ENCODE measurements around the gene SCAF1. TPM values are rescaled to one million over a fixed set of nuclear protein-coding genes. Genes with fewer than 3 reads are reported as not detected.

SCAF1 gene
- total RNA-seq, 1 experiment from 2014 or later: 83.4 TPM

- no peak overlapping the region for H3K27ac Mint-ChIP-seq (ENCODE audit: unreplicated experiment)
- peaks cover 25% of the 10 kb centered on the region for H3K36me3 ChIP-seq (ENCODE audit: control insufficient read depth, insufficient read depth, low read length)
Observed at GRCh38 chr19:49658566-49659442, 16.8 kb downstream of the SCAF1 start.

DNA sequence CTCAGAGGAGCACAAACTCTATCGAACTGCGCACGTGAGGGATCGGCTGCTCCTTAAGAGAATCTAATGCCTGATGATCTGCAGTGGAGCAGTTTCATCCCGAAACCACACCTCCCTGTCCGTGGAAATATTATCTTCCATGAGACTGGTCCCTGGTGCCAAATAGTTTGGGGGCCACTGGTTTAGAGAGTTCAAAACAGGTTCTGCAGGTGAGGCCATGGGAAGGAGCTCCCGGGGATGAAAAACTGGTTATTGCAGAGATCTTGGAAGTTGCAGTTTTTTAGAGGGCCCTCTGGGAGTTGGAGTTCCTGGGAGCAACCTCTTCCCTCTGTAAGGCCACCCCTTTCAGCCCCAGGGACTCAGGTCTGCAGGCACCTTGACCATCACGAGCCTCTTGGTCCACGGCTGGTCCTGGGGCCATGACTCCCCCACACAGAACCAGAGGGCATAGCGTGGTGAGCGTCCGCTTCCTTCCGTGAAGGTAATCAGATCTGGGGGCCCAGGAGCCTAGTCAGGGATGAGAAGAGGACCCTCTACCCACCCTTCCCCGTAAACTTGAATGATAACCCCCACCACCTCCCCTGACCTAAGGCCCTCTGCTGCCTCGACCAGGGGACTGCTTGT is 18.4 kb downstream of the SCAF1 start:
- H3K27ac Mint-ChIP-seq (ENCODE audit: unreplicated experiment): no peak overlapping the region
- H3K4me3 Mint-ChIP-seq (ENCODE audit: unreplicated experiment): no peak overlapping the region
- H3K4me1 Mint-ChIP-seq (ENCODE audit: low read depth, unreplicated experiment): peaks cover 6% of the 10 kb centered on the region
- H3K27me3 ChIP-seq (replicated peaks; ENCODE audit: control insufficient read depth, insufficient read depth, low read length): no peaks in the 10 kb centered on the region
- BruUV-seq (replicated peaks): no TSS peak
- CTCF ChIA-PET: no interaction called here
- peaks cover 8% of the 10 kb centered on the region for H3K9me3 ChIP-seq
- TF ChIP-seq, protein P1, sequence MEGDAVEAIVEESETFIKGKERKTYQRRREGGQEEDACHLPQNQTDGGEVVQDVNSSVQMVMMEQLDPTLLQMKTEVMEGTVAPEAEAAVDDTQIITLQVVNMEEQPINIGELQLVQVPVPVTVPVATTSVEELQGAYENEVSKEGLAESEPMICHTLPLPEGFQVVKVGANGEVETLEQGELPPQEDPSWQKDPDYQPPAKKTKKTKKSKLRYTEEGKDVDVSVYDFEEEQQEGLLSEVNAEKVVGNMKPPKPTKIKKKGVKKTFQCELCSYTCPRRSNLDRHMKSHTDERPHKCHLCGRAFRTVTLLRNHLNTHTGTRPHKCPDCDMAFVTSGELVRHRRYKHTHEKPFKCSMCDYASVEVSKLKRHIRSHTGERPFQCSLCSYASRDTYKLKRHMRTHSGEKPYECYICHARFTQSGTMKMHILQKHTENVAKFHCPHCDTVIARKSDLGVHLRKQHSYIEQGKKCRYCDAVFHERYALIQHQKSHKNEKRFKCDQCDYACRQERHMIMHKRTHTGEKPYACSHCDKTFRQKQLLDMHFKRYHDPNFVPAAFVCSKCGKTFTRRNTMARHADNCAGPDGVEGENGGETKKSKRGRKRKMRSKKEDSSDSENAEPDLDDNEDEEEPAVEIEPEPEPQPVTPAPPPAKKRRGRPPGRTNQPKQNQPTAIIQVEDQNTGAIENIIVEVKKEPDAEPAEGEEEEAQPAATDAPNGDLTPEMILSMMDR (IDR thresholded peaks at IDR 0.05; ENCODE audit: insufficient read depth in 1 of 2, low read depth in 1 of 2, low read length in 1 of 2, severe bottlenecking in 1 of 2, unreplicated experiment in 1 of 2): no peak
- H3K4me1 ChIP-seq: peaks cover 7% of the 10 kb centered on the region; the same call in 1 of the 2 replicates
- no peaks in the 10 kb centered on the region for H3K9me3 Mint-ChIP-seq (ENCODE audit: unreplicated experiment)
- intact Hi-C loops (cut with micrococcal nuclease; ENCODE audit: unreplicated experiment): no loop called here
- no peaks in the 10 kb centered on the region for H3K27me3 Mint-ChIP-seq (ENCODE audit: insufficient read depth, unreplicated experiment)
- H3K36me3 Mint-ChIP-seq (ENCODE audit: insufficient read depth, unreplicated experiment): peaks cover 95% of the 10 kb centered on the region
- no peak overlapping the region for H3K4me3 ChIP-seq (ENCODE audit: low read depth, low read length)
- POLR2A ChIA-PET: interaction anchor here (1.0 kb wide), 1 partner anchor 18 kb away, joined by 6 read pairs; the partner anchor contains the start of gene SCAF1
- peaks cover 20% of the 10 kb centered on the region for H3K36me3 ChIP-seq (ENCODE audit: control insufficient read depth, insufficient read depth, low read length)
- DNase-seq: no peak

More at GRCh38 chr19:49658566-49659442, 16.8 kb downstream of the SCAF1 start:
- intact Hi-C loops (cut with micrococcal nuclease; ENCODE audit: unreplicated experiment): no loop called here
- TF ChIP-seq, protein P1 (IDR thresholded peaks at IDR 0.05; ENCODE audit: insufficient read depth in 1 of 2, low read depth in 1 of 2, low read length in 1 of 2, severe bottlenecking in 1 of 2, unreplicated experiment in 1 of 2): no peak
- Mint-ChIP-seq H3K4me3 (ENCODE audit: unreplicated experiment) (no peak overlapping the region), H3K27me3 (ENCODE audit: insufficient read depth, unreplicated experiment) (no peaks in the 10 kb centered on the region), H3K36me3 (ENCODE audit: insufficient read depth, unreplicated experiment) (peaks cover 87% of the 10 kb centered on the region), H3K4me1 (ENCODE audit: low read depth, unreplicated experiment) (no peaks in the 10 kb centered on the region), H3K9me3 (ENCODE audit: unreplicated experiment) (no peaks in the 10 kb centered on the region)
- H3K9me3 ChIP-seq: peaks cover 8% of the 10 kb centered on the region
- no TSS peak for BruUV-seq (replicated peaks)
- peaks cover 2% of the 10 kb centered on the region; the same call in 1 of the 2 replicates for H3K4me1 ChIP-seq
- ChIA-PET POLR2A (interaction anchor here (0.5 to 1.1 kb wide), 2 partner anchors 17 to 18 kb away, joined by 3 read pairs; partner anchors contain the start of genes PRMT1 and SCAF1), CTCF (no interaction called here)
- DNase-seq: no peak
- H3K4me3 ChIP-seq (ENCODE audit: low read depth, low read length): no peak overlapping the region
- no peaks in the 10 kb centered on the region for H3K27me3 ChIP-seq (replicated peaks; ENCODE audit: control insufficient read depth, insufficient read depth, low read length)

DNA sequence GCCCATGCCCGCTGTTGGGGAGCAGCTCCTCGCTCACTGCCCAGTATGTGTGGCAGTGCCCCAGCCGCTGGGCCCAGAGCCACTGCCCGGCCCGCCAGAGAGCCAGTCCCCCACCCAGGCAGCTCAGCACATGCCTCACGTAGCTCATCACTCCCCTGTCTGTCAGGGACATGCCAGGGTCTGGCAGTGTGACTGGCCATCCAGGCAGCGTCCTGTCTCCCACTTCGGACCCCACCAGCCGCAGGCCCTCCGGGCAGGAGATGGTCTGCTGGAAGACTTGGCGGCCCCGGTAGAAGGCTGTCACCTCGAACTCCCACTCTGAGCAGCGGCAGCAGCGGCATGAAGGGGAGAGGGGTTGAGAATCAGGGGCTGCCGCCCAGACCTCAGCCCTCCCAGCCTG is 20.0 kb downstream of the SCAF1 start:
- Mint-ChIP-seq H3K27me3 (ENCODE audit: insufficient read depth, unreplicated experiment) (no peaks in the 10 kb centered on the region), H3K4me1 (ENCODE audit: low read depth, unreplicated experiment) (peaks cover 14% of the 10 kb centered on the region), H3K9me3 (ENCODE audit: unreplicated experiment) (no peaks in the 10 kb centered on the region), H3K27ac (ENCODE audit: unreplicated experiment) (no peak overlapping the region), H3K36me3 (ENCODE audit: insufficient read depth, unreplicated experiment) (peaks cover 88% of the 10 kb centered on the region), H3K4me3 (ENCODE audit: unreplicated experiment) (no peak overlapping the region)
- Histone ChIP-seq H3K27me3 (replicated peaks; ENCODE audit: control insufficient read depth, insufficient read depth, low read length) (no peaks in the 10 kb centered on the region), H3K4me1 (peaks cover 13% of the 10 kb centered on the region; the same call in 1 of the 2 replicates), H3K36me3 (ENCODE audit: control insufficient read depth, insufficient read depth, low read length) (peaks cover 20% of the 10 kb centered on the region), H3K9me3 (peaks cover 8% of the 10 kb centered on the region), H3K4me3 (ENCODE audit: low read depth, low read length) (no peak overlapping the region)
- BruUV-seq (replicated peaks): no TSS peak
- ChIA-PET POLR2A (interaction anchor here (0.6 to 1.0 kb wide), 2 partner anchors 22 to 1328 kb away, joined by 3 read pairs; partner anchors contain the start of gene RRAS), CTCF (no interaction called here)
- no peak for DNase-seq
- TF ChIP-seq, protein P1 (IDR thresholded peaks at IDR 0.05; ENCODE audit: insufficient read depth in 1 of 2, low read depth in 1 of 2, low read length in 1 of 2, severe bottlenecking in 1 of 2, unreplicated experiment in 1 of 2): no peak
- intact Hi-C loops (cut with micrococcal nuclease; ENCODE audit: unreplicated experiment): no loop called here

All from Caco-2 (cell line).